HUES64 (cell line): ENCODE data around the gene MRAS.
"Not testable (repeated sequence)": the region's sequence is repeated elsewhere in the genome, so short reads cannot be mapped to it uniquely, and the experiment has no call there.

Experiments used
- H3K27ac ChIP-seq: 2 replicates; pipeline ENCODE4 v1.7.0; 2013; ENCODE audit warnings: low read depth, low read length, inconsistent platforms
- H3K27me3 ChIP-seq: 2 replicates; pipeline ENCODE4 v1.6.1; 2013; ENCODE audit warnings: mild to moderate bottlenecking, low read length; ENCODE audit not compliant: insufficient read depth
- H3K36me3 ChIP-seq: 2 replicates; pipeline ENCODE4 v1.6.1; 2013; ENCODE audit warnings: mild to moderate bottlenecking, low read length; ENCODE audit not compliant: insufficient read depth
- H3K4me1 ChIP-seq: 2 replicates; pipeline ENCODE4 v1.6.1; 2013; ENCODE audit warnings: mild to moderate bottlenecking, low read length, moderate library complexity; ENCODE audit not compliant: insufficient read depth
- H3K4me3 ChIP-seq: 2 replicates; pipeline ENCODE4 v1.5.1; 2013; ENCODE audit warnings: mild to moderate bottlenecking, low read length, moderate library complexity
- H3K9ac ChIP-seq: 2 replicates; pipeline ENCODE4 v1.6.1; 2013; ENCODE audit warnings: mild to moderate bottlenecking, low read depth, low read length
- H3K9me3 ChIP-seq: 2 replicates; pipeline ENCODE4 v1.6.1; 2013; ENCODE audit warnings: low read depth, low read length; ENCODE audit not compliant: insufficient read depth
- WGBS: fragments of 150-250, 120-280 bp; methylation state at CpG from one replicate; pipeline ENCODE4 v1.1.7; 2013; ENCODE audit warnings: missing lambda C conversion rate; 5-methylcytosine and 5-hydroxymethylcytosine counted together

The MRAS gene

GRCh38 chr3:138369151-138369900 is 20.9 kb downstream of the MRAS start:
- Histone ChIP-seq H3K36me3 (no peaks in the 10 kb centered on the region), H3K27me3 (no peaks in the 10 kb centered on the region), H3K9ac (no peak overlapping the region), H3K4me3 (no peak overlapping the region), H3K4me1 (no peaks in the 10 kb centered on the region), H3K9me3 (no peaks in the 10 kb centered on the region), H3K27ac (no peak overlapping the region)
- 94% methylated on average over 8 of the region's 8 CpGs for WGBS

- Histone ChIP-seq H3K9ac (no peak overlapping the region), H3K27ac (no peak overlapping the region), H3K4me3 (no peak overlapping the region), H3K4me1 (no peaks in the 10 kb centered on the region), H3K9me3 (no peaks in the 10 kb centered on the region), H3K27me3 (no peaks in the 10 kb centered on the region), H3K36me3 (no peaks in the 10 kb centered on the region)
- WGBS: 94% methylated on average over 8 of the region's 8 CpGs
Measured at GRCh38 chr3:138370321-138370720, 21.9 kb downstream of the MRAS start.

- H3K9me3 ChIP-seq: no peaks in the 10 kb centered on the region
- no peak overlapping the region for H3K9ac ChIP-seq
- H3K4me1 ChIP-seq: no peaks in the 10 kb centered on the region
- no peak overlapping the region for H3K4me3 ChIP-seq
- no peak overlapping the region for H3K27ac ChIP-seq
- no peaks in the 10 kb centered on the region for H3K36me3 ChIP-seq
- H3K27me3 ChIP-seq: no peaks in the 10 kb centered on the region
- 88% methylated on average over 9 of the region's 9 CpGs for WGBS
Measured at GRCh38 chr3:138371070-138371965, 22.9 kb downstream of the MRAS start.

- 89% methylated on average over 7 of the region's 7 CpGs for WGBS
Measured at GRCh38 chr3:138373087-138373735, 24.8 kb downstream of the MRAS start.

GRCh38 chr3:138373736-138374094 is 25.3 kb downstream of the MRAS start:
- no peak overlapping the region for H3K27ac ChIP-seq
- no peaks in the 10 kb centered on the region for H3K36me3 ChIP-seq
- no peaks in the 10 kb centered on the region for H3K27me3 ChIP-seq
- no peaks in the 10 kb centered on the region for H3K9me3 ChIP-seq
- 98% methylated on average over 5 of the region's 5 CpGs for WGBS
- H3K4me1 ChIP-seq: no peaks in the 10 kb centered on the region
- no peak overlapping the region for H3K4me3 ChIP-seq
- H3K9ac ChIP-seq: no peak overlapping the region

More at GRCh38 chr3:138373087-138373735, 24.8 kb downstream of the MRAS start:
- Histone ChIP-seq H3K36me3 (no peaks in the 10 kb centered on the region), H3K4me1 (no peaks in the 10 kb centered on the region), H3K9ac (no peak overlapping the region), H3K4me3 (no peak overlapping the region), H3K9me3 (no peaks in the 10 kb centered on the region), H3K27me3 (no peaks in the 10 kb centered on the region), H3K27ac (no peak overlapping the region)

- Histone ChIP-seq H3K27ac (no peak overlapping the region), H3K4me1 (no peaks in the 10 kb centered on the region), H3K27me3 (no peaks in the 10 kb centered on the region), H3K9me3 (no peaks in the 10 kb centered on the region), H3K36me3 (no peaks in the 10 kb centered on the region), H3K9ac (no peak overlapping the region), H3K4me3 (no peak overlapping the region)
- WGBS: 100% methylated on average over 2 of the region's 2 CpGs
Measured at GRCh38 chr3:138374573-138375134, 26.3 kb downstream of the MRAS start.

- Histone ChIP-seq H3K27ac (no peak overlapping the region), H3K9me3 (no peaks in the 10 kb centered on the region), H3K9ac (no peak overlapping the region), H3K4me1 (no peaks in the 10 kb centered on the region), H3K36me3 (no peaks in the 10 kb centered on the region), H3K4me3 (no peak overlapping the region), H3K27me3 (no peaks in the 10 kb centered on the region)
- 93% methylated on average over 4 of the region's 4 CpGs for WGBS
Measured at GRCh38 chr3:138375447-138375846, 27.1 kb downstream of the MRAS start.

GRCh38 chr3:138376663-138377062 is 28.3 kb downstream of the MRAS start:
- H3K27me3 ChIP-seq: no peaks in the 10 kb centered on the region
- no peak overlapping the region for H3K9ac ChIP-seq
- WGBS: 100% methylated on average over 2 of the region's 2 CpGs
- H3K36me3 ChIP-seq: no peaks in the 10 kb centered on the region
- no peaks in the 10 kb centered on the region for H3K4me1 ChIP-seq
- H3K27ac ChIP-seq: no peak overlapping the region
- H3K4me3 ChIP-seq: no peak overlapping the region
- no peaks in the 10 kb centered on the region for H3K9me3 ChIP-seq

GRCh38 chr3:138377212-138377611 is 28.8 kb downstream of the MRAS start:
- H3K9ac ChIP-seq, H3K4me3 ChIP-seq, H3K36me3 ChIP-seq, H3K27ac ChIP-seq, H3K4me1 ChIP-seq, H3K27me3 ChIP-seq, H3K9me3 ChIP-seq: not testable (repeated sequence)
- WGBS: 94% methylated on average over 11 of the region's 11 CpGs

GRCh38 chr3:138377804-138378203 is 29.4 kb downstream of the MRAS start:
- H3K36me3 ChIP-seq: no peaks in the 10 kb centered on the region

GRCh38 chr3:138378331-138378730 is 30.0 kb downstream of the MRAS start:
- 95% methylated on average over 4 of the region's 5 CpGs for WGBS
- no peak overlapping the region for H3K27ac ChIP-seq
- H3K4me1 ChIP-seq: no peaks in the 10 kb centered on the region

More at GRCh38 chr3:138377804-138378203, 29.4 kb downstream of the MRAS start:
- Histone ChIP-seq H3K9me3 (no peaks in the 10 kb centered on the region), H3K27me3 (no peaks in the 10 kb centered on the region), H3K27ac (no peak overlapping the region), H3K4me1 (no peaks in the 10 kb centered on the region), H3K4me3 (no peak overlapping the region), H3K9ac (no peak overlapping the region)
- 88% methylated on average over 5 of the region's 5 CpGs for WGBS

More at GRCh38 chr3:138378331-138378730, 30.0 kb downstream of the MRAS start:
- no peak overlapping the region for H3K4me3 ChIP-seq
- H3K9ac ChIP-seq: no peak overlapping the region
- H3K27me3 ChIP-seq: no peaks in the 10 kb centered on the region
- no peaks in the 10 kb centered on the region for H3K9me3 ChIP-seq
- H3K36me3 ChIP-seq: no peaks in the 10 kb centered on the region
